IMR-90 (cell line): ENCODE results near the gene MEGF8. TPM values are rescaled to one million over a fixed set of nuclear protein-coding genes. Genes with fewer than 3 reads are reported as not detected.

ENCODE experiments used
- ATAC-seq: fragments of 200-7000 bp; cut with Tn5 transposase; 2 replicates; pipeline ENCODE4 v1.9.1; 2020; ENCODE audit warnings: low read depth, mild to moderate bottlenecking, moderate library complexity
- BruUV-seq: library from RNA; stranded (reverse); fragments of 400-500 nt; replicated peaks from 2 replicates; lab custom pipeline; 2021; lab: Mats Ljungman, UMichigan
- CTCF ChIA-PET: fragments of 300-600 bp; formaldehyde crosslinking; extraction: SDS; loops from one replicate; lab custom pipeline; 2021; ENCODE audit warnings: antibody characterized with exemption; lab: Yijun Ruan, JAX
- POLR2A ChIA-PET: fragments of 300-600 bp; sonication (Branson Sonifier 250); formaldehyde crosslinking; loops from one replicate; lab custom pipeline; 2022; ENCODE audit warnings: antibody characterized with exemption; ENCODE audit not compliant: unreplicated experiment; lab: Charles Lee
- DNase-seq: peaks from one replicate; pipeline ENCODE4 v3.0.0; 2013
- H2AFZ ChIP-seq: replicated peaks from 2 replicates; pipeline ENCODE3; 2013; ENCODE audit warnings: low read length, mild to moderate bottlenecking; ENCODE audit not compliant: poor library complexity
- H2AK5ac ChIP-seq: 2 replicates; pipeline ENCODE4 v1.6.1; 2013; ENCODE audit warnings: low read depth, low read length, inconsistent platforms
- H2AK9ac ChIP-seq: replicated peaks from 2 replicates; pipeline ENCODE3; 2013; ENCODE audit warnings: mild to moderate bottlenecking, low read depth, low read length, moderate library complexity; ENCODE audit not compliant: poor library complexity
- H2BK120ac ChIP-seq: 2 replicates; pipeline ENCODE4 v1.6.1; 2013; ENCODE audit warnings: low read depth, low read length, inconsistent platforms
- H2BK15ac ChIP-seq: 3 replicates; pipeline ENCODE4 v1.6.1; 2013; ENCODE audit warnings: low read depth, low read length, inconsistent platforms
- H2BK20ac ChIP-seq: 2 replicates; pipeline ENCODE4 v1.6.1; 2013; ENCODE audit warnings: low read depth, mild to moderate bottlenecking, inconsistent platforms, low read length, moderate library complexity
- H2BK5ac ChIP-seq: 2 replicates; pipeline ENCODE4 v1.6.1; 2013; ENCODE audit warnings: mild to moderate bottlenecking, low read depth, low read length, inconsistent platforms; ENCODE audit not compliant: poor library complexity, severe bottlenecking
- H3K14ac ChIP-seq: replicated peaks from 2 replicates; pipeline ENCODE4 v1.6.1; 2013; ENCODE audit warnings: low read depth, low read length, inconsistent platforms
- H3K18ac ChIP-seq: 2 replicates; pipeline ENCODE4 v1.6.1; 2013; ENCODE audit warnings: low read depth, low read length, control low read depth
- H3K23ac ChIP-seq: 2 replicates; pipeline ENCODE4 v1.6.1; 2013; ENCODE audit warnings: low read depth, low read length, inconsistent platforms
- H3K27ac ChIP-seq: 2 replicates; pipeline ENCODE4 v1.5.1; 2013; ENCODE audit warnings: mild to moderate bottlenecking, control low read depth, low read length; ENCODE audit not compliant: insufficient read depth
- H3K27me3 ChIP-seq: 2 replicates; pipeline ENCODE4 v1.6.1; 2013; ENCODE audit warnings: low read length; ENCODE audit not compliant: control insufficient read depth, insufficient read depth
- H3K36me3 ChIP-seq: 2 replicates; pipeline ENCODE4 v1.6.1; 2013; ENCODE audit warnings: low read length, mixed read lengths; ENCODE audit not compliant: control insufficient read depth, insufficient read depth
- H3K4ac ChIP-seq: 2 replicates; pipeline ENCODE4 v1.6.1; 2013; ENCODE audit warnings: low read depth, low read length, inconsistent platforms
- H3K4me1 ChIP-seq: 2 replicates; pipeline ENCODE4 v1.6.1; 2013; ENCODE audit warnings: low read length, mixed read lengths; ENCODE audit not compliant: control insufficient read depth, insufficient read depth
- H3K4me2 ChIP-seq: 2 replicates; pipeline ENCODE4 v1.6.1; 2013; ENCODE audit warnings: low read depth, mild to moderate bottlenecking, control low read depth, low read length, moderate library complexity
- H3K4me3 ChIP-seq: 2 replicates; pipeline ENCODE4 v1.5.1; 2013; ENCODE audit warnings: low read depth, mild to moderate bottlenecking, control low read depth, low read length, moderate library complexity; ENCODE audit not compliant: insufficient read depth
- H3K56ac ChIP-seq: 2 replicates; pipeline ENCODE4 v1.6.1; 2013; ENCODE audit warnings: low read length, inconsistent platforms; ENCODE audit not compliant: insufficient read depth; ENCODE audit errors: extremely low read depth
- H3K79me1 ChIP-seq, 2 experiments: 2 replicates each; pipeline ENCODE4 v1.6.1; 2013; ENCODE audit warnings: low read length in 2 of 2, inconsistent platforms in 1 of 2, low read depth in 1 of 2
- H3K9ac ChIP-seq: 2 replicates; pipeline ENCODE4 v1.6.1; 2013; ENCODE audit warnings: low read depth, low read length, control low read depth
- H3K9me1 ChIP-seq: 2 replicates; pipeline ENCODE4 v1.6.1; 2013; ENCODE audit warnings: low read length, inconsistent platforms; ENCODE audit not compliant: insufficient read depth
- H3K9me3 ChIP-seq: 2 replicates; pipeline ENCODE4 v1.6.1; 2013; ENCODE audit warnings: low read length; ENCODE audit not compliant: control insufficient read depth, insufficient read depth
- H4K20me1 ChIP-seq: 2 replicates; pipeline ENCODE4 v1.6.1; 2013; ENCODE audit warnings: low read length, inconsistent platforms; ENCODE audit not compliant: insufficient read depth
- H4K5ac ChIP-seq: 2 replicates; pipeline ENCODE4 v1.6.1; 2013; ENCODE audit warnings: mild to moderate bottlenecking, low read depth, low read length, control low read depth
- H4K8ac ChIP-seq, 2 experiments: 2 replicates each; pipeline ENCODE4 v1.6.1; 2013; ENCODE audit warnings: low read depth in 2 of 2, low read length in 2 of 2, control low read depth in 1 of 2, inconsistent platforms in 1 of 2
- H4K91ac ChIP-seq: 2 replicates; pipeline ENCODE4 v1.6.1; 2013; ENCODE audit warnings: low read depth, low read length, inconsistent platforms; ENCODE audit not compliant: insufficient read depth
- RAD21 ChIP-seq: IDR thresholded peaks from 2 replicates; pipeline ENCODE4 v1.6.1; 2012; ENCODE audit warnings: low read length, improper control_type of control experiment
- RFX5 ChIP-seq: IDR thresholded peaks from 2 replicates; pipeline ENCODE4 v1.8.0; 2012; ENCODE audit warnings: low read depth, mild to moderate bottlenecking, low read length, moderate library complexity
- WGBS, 2 experiments: methylation state at CpG; one replicate each; pipeline versions ENCODE4 v1.1.5 to v1.1.7; 2013; ENCODE audit warnings: missing lambda C conversion rate in 2 of 2; ENCODE audit not compliant: insufficient read length in 1 of 2; ENCODE audit errors: extremely low coverage in 2 of 2; 5-methylcytosine and 5-hydroxymethylcytosine counted together
- dilution Hi-C: fragments of 300-500 bp; cut with HindIII; formaldehyde crosslinking; loops from one replicate; pipeline ENCODE4 v1.14.3; 2018; ENCODE audit warnings: low sequenced_read_pairs; ENCODE audit not compliant: unreplicated experiment
- in situ Hi-C: fragments of 300-500 bp; cut with MboI; formaldehyde crosslinking; loops from 3 replicates; pipeline ENCODE4 v1.14.3; 2019; ENCODE audit warnings: low sequenced_read_pairs, inconsistent platforms, mixed read lengths
- intact Hi-C: fragments of 100-400 bp; cut with micrococcal nuclease; formaldehyde crosslinking; loops from 2 replicates; pipeline ENCODE4 v1.10.0; 2022
- polyA plus RNA-seq, 3 experiments: library from polyadenylated mRNA; depleted of rRNA; stranded (reverse); fragments of >200 nt; gene quantifications; 2 replicates each; pipeline ENCODE4 v1.2.3, GENCODE V29; 2012; ENCODE audit warnings: low replicate concordance in 1 of 3
- total RNA-seq: library from RNA; depleted of rRNA; stranded (reverse); fragments of >200 nt; gene quantifications from 2 replicates; pipeline ENCODE4 v1.2.3, GENCODE V29; 2012

MEGF8 gene
- total and polyA plus RNA-seq, 2 of the 4 experiments (the other 2 are of a cell fraction): 2.3 to 12.5 TPM

DNA sequence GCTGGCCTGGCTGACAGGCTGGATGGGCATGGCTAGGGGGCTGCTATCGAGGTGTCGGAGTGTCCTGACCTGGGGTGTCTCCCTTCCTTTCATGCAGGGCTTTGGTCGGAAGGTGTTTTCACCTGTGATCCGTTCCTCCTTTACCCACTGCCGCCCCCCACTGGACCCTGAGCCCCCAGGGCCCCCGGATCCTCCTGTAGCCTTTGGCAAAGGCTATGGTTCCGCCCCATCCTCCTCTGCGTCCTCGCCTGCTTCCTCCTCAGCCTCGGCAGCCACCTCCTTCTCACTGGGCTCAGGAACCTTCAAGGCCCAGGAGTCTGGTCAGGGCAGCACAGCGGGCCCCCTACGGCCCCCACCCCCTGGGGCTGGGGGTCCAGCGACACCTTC, 35.3 kb upstream of the MEGF8 start:
- H3K9me3 ChIP-seq: no peaks in the 10 kb centered on the region
- no peak overlapping the region for H3K56ac ChIP-seq
- no TSS peak for BruUV-seq
- no peak overlapping the region for H3K4me2 ChIP-seq
- H3K4ac ChIP-seq: no peak overlapping the region
- no peak overlapping the region for H3K14ac ChIP-seq
- intact Hi-C loops (no loop called here), dilution Hi-C loops (no loop called here), in situ Hi-C loops (no loop called here)
- H2AK9ac ChIP-seq: no peak overlapping the region
- 90% methylated on average over 2 of the region's 13 CpGs; no CpG with 5 or more reads in 1 of the 2 experiments for WGBS, 2 experiments
- H3K4me3 ChIP-seq: no peak overlapping the region
- H3K36me3 ChIP-seq: peaks cover 76% of the 10 kb centered on the region
- H2BK120ac ChIP-seq: no peak overlapping the region
- H2BK5ac ChIP-seq: no peak overlapping the region
- no peak overlapping the region for H3K18ac ChIP-seq
- H3K9ac ChIP-seq: no peak overlapping the region
- ATAC-seq (no peak), DNase-seq (no peak)
- H3K27me3 ChIP-seq: no peaks in the 10 kb centered on the region
- H2BK15ac ChIP-seq: no peak overlapping the region
- H4K5ac ChIP-seq: no peak overlapping the region
- no peak overlapping the region for H3K27ac ChIP-seq
- ChIA-PET CTCF (no interaction called here), POLR2A (no interaction called here)
- no peak overlapping the region for H4K91ac ChIP-seq
- H3K23ac ChIP-seq: no peak overlapping the region
- TF ChIP-seq RAD21 (no peak), RFX5 (no peak)
- peaks cover 7% of the 10 kb centered on the region; the same call in 1 of the 2 replicates for H3K9me1 ChIP-seq
- H3K79me1 ChIP-seq: peaks cover 20 to 28% of the 10 kb centered on the region in 2 experiments
- H4K20me1 ChIP-seq: peaks cover 17% of the 10 kb centered on the region
- no peak overlapping the region for H4K8ac ChIP-seq
- no peak overlapping the region for H2AFZ ChIP-seq
- H2BK20ac ChIP-seq: no peak overlapping the region
- H2AK5ac ChIP-seq: no peak overlapping the region
- peaks cover 12% of the 10 kb centered on the region for H3K4me1 ChIP-seq
